C4-2B (cell line): Measurements from ENCODE around the gene NSMF.

Source experiments
- CTCF ChIP-seq: fragments of 450-650 bp; conservative IDR thresholded peaks from 2 replicates; pipeline ENCODE4 v1.5.1; 2017; ENCODE audit warnings: mild to moderate bottlenecking
- ZFX ChIP-seq: fragments of 450-650 bp; IDR thresholded peaks from 2 replicates; pipeline ENCODE4 v1.6.1; 2017

GRCh38 chr9:137429546-137429890 is 29.6 kb downstream of the NSMF start:
- TF ChIP-seq CTCF (no peak), ZFX (no peak)
